Fibroblast of the aortic adventitia (primary cell): ENCODE results near the gene CENPB. TPM values are rescaled to one million over a fixed set of nuclear protein-coding genes. Genes with fewer than 3 reads are reported as not detected.
A peak's percentile ranks its signal among the peaks of the same experiment; 100 is the strongest.
"Not testable (repeated sequence)": the region's sequence is repeated elsewhere in the genome, so short reads cannot be mapped to it uniquely, and the experiment has no call there.

Source experiments
- DNase-seq: peaks from one replicate; pipeline ENCODE4 v3.0.0-alpha.2; 2010; ENCODE audit warnings: low read depth
- H3K4me3 ChIP-seq: 2 replicates; pipeline ENCODE4 v1.5.1; 2011; ENCODE audit warnings: low read depth, mild to moderate bottlenecking, control low read depth, low read length, moderate library complexity
- total RNA-seq: library from RNA; depleted of rRNA; stranded (reverse); fragments of >200 nt; gene quantifications from 2 replicates; pipeline ENCODE4 v1.2.3, GENCODE V29; 2012; ENCODE audit warnings: low replicate concordance
- TF ChIP-seq, protein P1 (sequence below): IDR thresholded peaks from 2 replicates; pipeline ENCODE4 v1.5.1; 2011; ENCODE audit warnings: mild to moderate bottlenecking, low read length, control low read depth, inconsistent platforms; ENCODE audit not compliant: insufficient read depth

The CENPB gene, protein sequence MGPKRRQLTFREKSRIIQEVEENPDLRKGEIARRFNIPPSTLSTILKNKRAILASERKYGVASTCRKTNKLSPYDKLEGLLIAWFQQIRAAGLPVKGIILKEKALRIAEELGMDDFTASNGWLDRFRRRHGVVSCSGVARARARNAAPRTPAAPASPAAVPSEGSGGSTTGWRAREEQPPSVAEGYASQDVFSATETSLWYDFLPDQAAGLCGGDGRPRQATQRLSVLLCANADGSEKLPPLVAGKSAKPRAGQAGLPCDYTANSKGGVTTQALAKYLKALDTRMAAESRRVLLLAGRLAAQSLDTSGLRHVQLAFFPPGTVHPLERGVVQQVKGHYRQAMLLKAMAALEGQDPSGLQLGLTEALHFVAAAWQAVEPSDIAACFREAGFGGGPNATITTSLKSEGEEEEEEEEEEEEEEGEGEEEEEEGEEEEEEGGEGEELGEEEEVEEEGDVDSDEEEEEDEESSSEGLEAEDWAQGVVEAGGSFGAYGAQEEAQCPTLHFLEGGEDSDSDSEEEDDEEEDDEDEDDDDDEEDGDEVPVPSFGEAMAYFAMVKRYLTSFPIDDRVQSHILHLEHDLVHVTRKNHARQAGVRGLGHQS
- 94.8 and 170 TPM in 2 replicates for total RNA-seq

DNA sequence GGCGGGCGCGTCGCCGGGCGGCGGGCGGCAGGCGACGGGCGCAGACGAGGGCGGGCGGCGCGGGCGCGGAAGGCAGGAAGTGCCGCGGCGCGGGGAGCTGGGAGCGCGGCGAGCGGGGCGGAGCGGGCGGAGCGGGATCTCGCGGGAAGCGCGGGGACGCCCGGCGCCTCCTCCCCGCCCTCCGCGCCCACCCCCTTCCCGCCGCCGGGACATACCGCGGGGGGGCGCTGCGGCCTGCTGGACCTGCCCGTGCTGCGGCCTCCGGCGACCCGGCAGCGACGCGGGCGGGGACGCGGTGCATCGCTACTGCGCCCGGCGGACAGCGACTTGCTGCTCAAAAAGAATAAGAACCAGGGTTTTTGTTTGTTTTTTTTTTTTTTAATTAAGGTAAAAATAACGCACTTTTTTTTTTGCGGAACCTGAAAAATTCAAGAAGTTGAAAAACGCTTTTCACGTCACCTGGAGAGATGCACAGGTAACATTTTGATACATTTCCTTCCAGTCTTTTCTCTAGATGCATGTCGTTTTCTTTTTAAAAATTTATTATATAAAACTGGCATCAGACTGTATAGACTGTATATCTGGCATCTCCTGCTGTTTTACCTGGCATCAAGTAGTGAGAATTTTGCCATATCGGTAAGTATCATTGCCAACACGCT is at the start of gene CENPB:
CENPB (minus strand) TSS at position 76 of the 659 bp plus-strand sequence. CDS start 257 bp downstream, outside the sequence.
- H3K4me3 ChIP-seq = peak within 1 kb of the TSS; percentile 85
- TF ChIP-seq, protein P1, sequence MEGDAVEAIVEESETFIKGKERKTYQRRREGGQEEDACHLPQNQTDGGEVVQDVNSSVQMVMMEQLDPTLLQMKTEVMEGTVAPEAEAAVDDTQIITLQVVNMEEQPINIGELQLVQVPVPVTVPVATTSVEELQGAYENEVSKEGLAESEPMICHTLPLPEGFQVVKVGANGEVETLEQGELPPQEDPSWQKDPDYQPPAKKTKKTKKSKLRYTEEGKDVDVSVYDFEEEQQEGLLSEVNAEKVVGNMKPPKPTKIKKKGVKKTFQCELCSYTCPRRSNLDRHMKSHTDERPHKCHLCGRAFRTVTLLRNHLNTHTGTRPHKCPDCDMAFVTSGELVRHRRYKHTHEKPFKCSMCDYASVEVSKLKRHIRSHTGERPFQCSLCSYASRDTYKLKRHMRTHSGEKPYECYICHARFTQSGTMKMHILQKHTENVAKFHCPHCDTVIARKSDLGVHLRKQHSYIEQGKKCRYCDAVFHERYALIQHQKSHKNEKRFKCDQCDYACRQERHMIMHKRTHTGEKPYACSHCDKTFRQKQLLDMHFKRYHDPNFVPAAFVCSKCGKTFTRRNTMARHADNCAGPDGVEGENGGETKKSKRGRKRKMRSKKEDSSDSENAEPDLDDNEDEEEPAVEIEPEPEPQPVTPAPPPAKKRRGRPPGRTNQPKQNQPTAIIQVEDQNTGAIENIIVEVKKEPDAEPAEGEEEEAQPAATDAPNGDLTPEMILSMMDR = peak; percentile 47
- peak; percentile 72 for DNase-seq

GRCh38 chr20:3836132-3836531 is 49.6 kb upstream of the CENPB start:
- no peak for DNase-seq
- H3K4me3 ChIP-seq = no peak overlapping the region
- TF ChIP-seq, protein P1 = no peak

- DNase-seq, H3K4me3 ChIP-seq: not testable (repeated sequence)
Observed at GRCh38 chr20:3829891-3830290, 43.4 kb upstream of the CENPB start.

DNA sequence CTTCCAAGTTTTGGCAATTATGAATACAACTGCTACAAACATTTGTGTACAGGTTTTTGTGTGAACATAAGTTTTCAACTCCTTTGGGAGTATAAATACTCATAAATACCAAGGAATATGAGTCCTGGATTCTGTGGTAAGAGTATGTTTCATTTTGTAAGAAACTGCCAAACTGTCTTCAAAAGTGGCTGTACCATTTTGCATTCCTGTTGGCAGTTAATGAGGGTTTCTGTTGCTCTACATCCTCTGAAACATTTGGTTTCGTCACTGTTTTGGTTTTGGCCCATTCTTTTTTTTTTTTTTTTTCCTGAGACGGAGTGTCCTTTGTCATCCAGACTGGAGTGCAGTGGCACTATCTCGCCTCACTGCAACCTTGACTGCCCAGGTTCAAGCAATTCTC is 42.3 kb upstream of the CENPB start:
- no peak for DNase-seq
- TF ChIP-seq, protein P1 = no peak
- no peak overlapping the region for H3K4me3 ChIP-seq

DNA sequence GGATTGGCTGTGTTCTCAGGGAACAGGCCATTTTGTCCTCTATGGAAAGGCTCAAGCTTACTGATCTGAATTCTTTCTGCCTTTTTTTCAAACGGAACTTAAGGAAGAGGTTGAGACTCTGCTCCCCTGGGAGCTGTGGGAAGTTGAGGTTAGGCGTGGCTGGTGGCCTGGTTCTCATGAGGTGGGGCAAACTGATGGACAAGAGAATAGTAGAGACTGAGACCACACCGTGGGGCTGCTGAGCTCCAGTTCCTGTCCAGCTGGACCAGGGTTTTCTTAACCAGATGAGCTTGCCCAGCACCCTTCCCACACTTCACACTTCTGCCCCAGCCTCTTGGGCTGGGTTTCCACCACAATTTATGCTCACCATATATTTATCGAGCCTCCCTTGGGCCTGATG is 39.9 kb upstream of the CENPB start:
- no peak for DNase-seq
- no peak overlapping the region for H3K4me3 ChIP-seq
- TF ChIP-seq, protein P1 = no peak

GRCh38 chr20:3825526-3825925 is 39.0 kb upstream of the CENPB start:
- TF ChIP-seq, protein P1 = no peak
- no peak overlapping the region for H3K4me3 ChIP-seq
- DNase-seq = no peak

- H3K4me3 ChIP-seq = no peak overlapping the region
- DNase-seq = no peak
Observed at GRCh38 chr20:3823881-3824280, 37.3 kb upstream of the CENPB start.

More at GRCh38 chr20:3823881-3824280, 37.3 kb upstream of the CENPB start:
- TF ChIP-seq, protein P1 = no peak
